GM12878 (cell line): ENCODE measurements around the gene ADGRB2. TPM values are rescaled to one million over a fixed set of nuclear protein-coding genes. Genes with fewer than 3 reads are reported as not detected.

Experiments
- ATAC-seq: fragments of 200-7000 bp; cut with Tn5 transposase; 3 replicates; pipeline ENCODE4 v1.9.1; 2020; ENCODE audit warnings: mild to moderate bottlenecking, moderate library complexity
- BruUV-seq: library from RNA; stranded (reverse); fragments of 400-500 nt; replicated peaks from 2 replicates; lab custom pipeline; 2021; lab: Mats Ljungman, UMichigan
- CTCF ChIA-PET: fragments of 300-600 bp; sonication (Branson Sonifier 250); formaldehyde crosslinking; extraction: SDS; loops from one replicate; lab custom pipeline; 2021; ENCODE audit warnings: inconsistent platforms; lab: Yijun Ruan, JAX
- POLR2A ChIA-PET: fragments of 350-600 bp; formaldehyde crosslinking; extraction: SDS; loops from one replicate; lab custom pipeline; 2021; ENCODE audit warnings: inconsistent platforms; lab: Charles Lee
- RAD21 ChIA-PET: fragments of 300-600 bp; sonication (Branson Sonifier 250); formaldehyde crosslinking; loops from one replicate; lab custom pipeline; 2023; ENCODE audit warnings: antibody characterized with exemption; ENCODE audit not compliant: unreplicated experiment; lab: Charles Lee
- SMC1A ChIA-PET: fragments of 300-600 bp; sonication (Branson Sonifier 250); formaldehyde crosslinking; loops from one replicate; lab custom pipeline; 2023; ENCODE audit not compliant: unreplicated experiment, uncharacterized antibody; lab: Charles Lee
- DNase-seq: peaks from one replicate; pipeline ENCODE4 v3.0.0-alpha.2; 2011; ENCODE audit warnings: low read depth, low spot score
- FAIRE-seq: peaks from 3 replicates; lab custom pipeline; 2011; peaks lifted over from hg19 to GRCh38; lab: Jason Lieb, UNC
- H2AFZ ChIP-seq: 2 replicates; pipeline ENCODE4 v1.6.0; 2011; ENCODE audit warnings: low read depth, low read length, control low read depth; ENCODE audit not compliant: control insufficient read depth
- H3K27ac ChIP-seq: 2 replicates; pipeline ENCODE4 v1.5.1; 2011; ENCODE audit warnings: control low read depth; ENCODE audit not compliant: control insufficient read depth, insufficient read depth
- H3K27me3 ChIP-seq, 2 experiments: replicated peaks in 1 of 2; 2 replicates each; pipeline versions ENCODE4 v1.6.0 to v1.6.1; 2011; ENCODE audit warnings: low read length in 1 of 2; ENCODE audit not compliant: control insufficient read depth in 2 of 2, insufficient read depth in 2 of 2
- H3K36me3 ChIP-seq, 2 experiments: 2 replicates each; pipeline ENCODE4 v1.5.1; 2011; ENCODE audit warnings: low read length in 1 of 2; ENCODE audit not compliant: control insufficient read depth in 2 of 2, insufficient read depth in 2 of 2
- H3K4me1 ChIP-seq: 2 replicates; pipeline ENCODE4 v1.6.1; 2011; ENCODE audit warnings: mild to moderate bottlenecking, low read length, moderate library complexity, mixed read lengths; ENCODE audit not compliant: control insufficient read depth, insufficient read depth
- H3K4me2 ChIP-seq: 2 replicates; pipeline ENCODE4 v1.6.0; 2011; ENCODE audit warnings: control low read depth; ENCODE audit not compliant: control insufficient read depth, insufficient read depth
- H3K4me3 ChIP-seq: fragments of 200-600 bp; sonication (generic); 2 replicates; pipeline ENCODE4 v1.5.1; 2016
- H3K79me2 ChIP-seq: 2 replicates; pipeline ENCODE4 v1.6.0; 2011; ENCODE audit warnings: low read length; ENCODE audit not compliant: control insufficient read depth, insufficient read depth
- H3K9ac ChIP-seq: 2 replicates; pipeline ENCODE4 v1.8.0; 2011; ENCODE audit warnings: low read length, control low read depth, mixed read lengths; ENCODE audit not compliant: control insufficient read depth, insufficient read depth
- H3K9me3 ChIP-seq: replicated peaks from 3 replicates; pipeline ENCODE4 v1.5.1; 2011; ENCODE audit warnings: mild to moderate bottlenecking, low read length; ENCODE audit not compliant: control insufficient read depth, insufficient read depth
- H4K20me1 ChIP-seq: 2 replicates; pipeline ENCODE4 v1.6.0; 2011; ENCODE audit not compliant: control insufficient read depth, insufficient read depth
- CREM ChIP-seq: IDR thresholded peaks from 2 replicates; pipeline ENCODE4 v1.6.1; 2014; ENCODE audit warnings: antibody characterized with exemption, low read depth
- FOS ChIP-seq: IDR thresholded peaks from 3 replicates; pipeline ENCODE4 v1.6.1; 2011; ENCODE audit warnings: borderline replicate concordance; ENCODE audit not compliant: insufficient read length; ENCODE audit errors: extremely low read depth
- IKZF1 ChIP-seq: fragments of 450-650 bp; conservative IDR thresholded peaks from 2 replicates; pipeline ENCODE4 v1.6.1; 2017; ENCODE audit warnings: antibody characterized with exemption, mild to moderate bottlenecking
- IKZF2 ChIP-seq, 2 experiments: fragments of 450-650 bp; IDR thresholded peaks; 2 replicates each; pipeline ENCODE4 v1.6.1; 2017; ENCODE audit warnings: mild to moderate bottlenecking in 2 of 2, moderate library complexity in 2 of 2
- MXI1 ChIP-seq: fragments of 150-350 bp; IDR thresholded peaks from 2 replicates; pipeline ENCODE4 v1.6.1; 2011; ENCODE audit warnings: low read depth, mild to moderate bottlenecking, inconsistent platforms, low read length, improper control_type of control experiment
- MYC ChIP-seq: IDR thresholded peaks from 2 replicates; pipeline ENCODE4 v1.6.1; 2011; ENCODE audit warnings: mild to moderate bottlenecking, low read length, moderate library complexity, inconsistent platforms; ENCODE audit not compliant: insufficient read depth, insufficient replicate concordance, insufficient read length, severe bottlenecking
- NFYA ChIP-seq: IDR thresholded peaks from 2 replicates; pipeline ENCODE4 v1.6.1; 2011; ENCODE audit warnings: low read depth, mild to moderate bottlenecking, low read length, improper control_type of control experiment, borderline replicate concordance
- NKRF ChIP-seq: fragments of 450-650 bp; conservative IDR thresholded peaks from 2 replicates; pipeline ENCODE4 v1.6.1; 2017; ENCODE audit warnings: mild to moderate bottlenecking, moderate library complexity
- POLR2A ChIP-seq: IDR thresholded peaks from 2 replicates; pipeline ENCODE4 v1.6.1; 2011; ENCODE audit warnings: low read depth, mild to moderate bottlenecking, low read length
- RB1 ChIP-seq: fragments of 450-650 bp; formaldehyde crosslinking; IDR thresholded peaks from 2 replicates; pipeline ENCODE4 v1.6.1; 2017; ENCODE audit warnings: mild to moderate bottlenecking, borderline replicate concordance
- RBBP5 ChIP-seq: fragments of 200-600 bp; sonication (generic); conservative IDR thresholded peaks from 2 replicates; pipeline ENCODE4 v1.6.1; 2016
- SMAD5 ChIP-seq: IDR thresholded peaks from 2 replicates; pipeline ENCODE4 v1.6.1; 2016; ENCODE audit warnings: antibody characterized with exemption, low read depth
- SMARCA5 ChIP-seq: fragments of 450-650 bp; IDR thresholded peaks from 2 replicates; pipeline ENCODE4 v1.6.1; 2017; ENCODE audit warnings: mild to moderate bottlenecking
- TCF12 ChIP-seq: IDR thresholded peaks from 2 replicates; pipeline ENCODE4 v1.6.1; 2011; ENCODE audit warnings: low read depth, mild to moderate bottlenecking, low read length
- TCF7 ChIP-seq: IDR thresholded peaks from 2 replicates; pipeline ENCODE4 v1.6.1; 2014; ENCODE audit warnings: antibody characterized with exemption, borderline replicate concordance
- WRNIP1 ChIP-seq: IDR thresholded peaks from 2 replicates; pipeline ENCODE4 v1.6.1; 2011; ENCODE audit warnings: low read depth, low read length, improper control_type of control experiment, borderline replicate concordance
- ZBTB4 ChIP-seq: fragments of 450-650 bp; formaldehyde crosslinking; IDR thresholded peaks from 2 replicates; pipeline ENCODE4 v1.4.0; 2022; ENCODE audit warnings: mild to moderate bottlenecking, moderate library complexity
- ZNF622 ChIP-seq: fragments of 450-650 bp; IDR thresholded peaks from 2 replicates; pipeline ENCODE4 v1.6.1; 2017; ENCODE audit warnings: mild to moderate bottlenecking, inconsistent platforms
- WGBS: methylation state at CpG from one replicate; pipeline ENCODE4 v1.1.6; 2016; ENCODE audit warnings: low lambda C conversion rate; ENCODE audit not compliant: insufficient replicate concordance, insufficient coverage; ENCODE audit errors: missing lambda C conversion rate; 5-methylcytosine and 5-hydroxymethylcytosine counted together
- in situ Hi-C: fragments of 300-500 bp; cut with MboI; formaldehyde crosslinking; loops from 9 replicates; pipeline ENCODE4 v1.14.3; 2018; ENCODE audit warnings: mixed read lengths
- intact Hi-C: fragments of 100-400 bp; cut with micrococcal nuclease; formaldehyde crosslinking; loops from one replicate; pipeline ENCODE4 v1.14.2; 2022; ENCODE audit not compliant: unreplicated experiment
- polyA plus RNA-seq, 11 experiments: library from polyadenylated mRNA; depleted of rRNA in 4 of 11; unstranded in 6 of 11; stranded (reverse) in 5 of 11; fragments of >200 nt; fragmentation: Nextera tagmentation in 4 of 11; fragmentation: Illumina TruSeq in 1 of 11; extraction: Ambion mirVana in 4 of 11; extraction: Trizol in 1 of 11; gene quantifications; 1 replicate in 1 of 11; 2 replicates in 10 of 11; pipeline versions ENCODE4 v1.2.1 to v1.2.3, GENCODE V29; 2011 to 2016; ENCODE audit warnings: inconsistent platforms in 2 of 11, missing spikeins in 2 of 11, low read depth in 1 of 11
- total RNA-seq, 4 experiments: library from RNA; depleted of rRNA in 3 of 4; stranded (reverse); fragments of >200 nt in 3 of 4; fragmentation: Illumina TruSeq in 1 of 4; extraction: Trizol in 1 of 4; gene quantifications; 2 replicates each; pipeline versions ENCODE4 v1.2.1 to v1.2.3, GENCODE V29; 2013 to 2021

The ADGRB2 gene
- total and polyA plus RNA-seq, 10 of the 15 experiments (the other 5 are each of a cell fraction or from before 2014, with no cell fraction given), result 0.11 to 0.33 (median 0.18) TPM; not detected in 4

- BruUV-seq, result no TSS peak
- no peaks in the 10 kb centered on the region for H3K36me3 ChIP-seq
- ChIA-PET POLR2A (interaction anchor here (0.6 to 1.4 kb wide), 6 partner anchors 21 to 175 kb away, joined by 3 to 5 read pairs (median 3); no protein-coding TSS in a partner anchor), SMC1A (interaction anchor here (0.7 to 3.7 kb wide), 37 partner anchors 17 to 605 kb away, joined by 3 to 38 read pairs (median 4); partner anchors contain the start of genes COL16A1 and PEF1), RAD21 (interaction anchor here (0.6 to 3.2 kb wide), 55 partner anchors 12 to 1322 kb away, joined by 3 to 62 read pairs (median 5); partner anchors contain the start of genes COL16A1, KPNA6, PEF1 and PTP4A2), CTCF (interaction anchor here (0.6 to 5.4 kb wide), 66 partner anchors 9 to 625 kb away, joined by 3 to 90 read pairs (median 4); partner anchors contain the start of genes ADGRB2, COL16A1 and PEF1)
- peaks cover 19% of the 10 kb centered on the region for H3K4me1 ChIP-seq
- no peaks in the 10 kb centered on the region for H3K79me2 ChIP-seq
- intact Hi-C loops, result loop anchor here (1.0 to 2.0 kb wide), 4 partner anchors 74 to 240 kb away; no protein-coding TSS in a partner anchor
- DNase-seq (peak; percentile 19), ATAC-seq (peak; percentile 69), FAIRE-seq (peak; percentile 35)
- H3K4me2 ChIP-seq, result peak overlapping the region; percentile 98
- 0% methylated on average over 19 of the region's 22 CpGs for WGBS
- H3K9me3 ChIP-seq, result no peaks in the 10 kb centered on the region
- H3K9ac ChIP-seq, result peak overlapping the region; percentile 83; the same call in 1 of the 2 replicates
- 0 out of 2 replicates have a peak overlapping the region, but pooled peaks have one; percentile 3 for H3K27ac ChIP-seq
- H2AFZ ChIP-seq, result peak overlapping the region; percentile 98
- no peaks in the 10 kb centered on the region; a peak in 1 of 4 replicates for H3K27me3 ChIP-seq
- no peaks in the 10 kb centered on the region for H4K20me1 ChIP-seq
- in situ Hi-C loops, result no loop called here
- H3K4me3 ChIP-seq, result peak overlapping the region; percentile 79
- TF ChIP-seq TCF7 (no peak), ZNF622 (no peak), RBBP5 (no peak), TCF12 (0 out of 2 replicates have a peak, but pooled peaks have one; percentile 3), IKZF2 (IDR thresholded peaks at IDR 0.05) (0 out of 4 replicates have a peak, but pooled peaks of 1 of the 2 experiments have one; percentile 32), NFYA (no peak), NKRF (peak; percentile 24; the same call in 1 of the 2 replicates), RB1 (no peak), IKZF1 (0 out of 2 replicates have a peak, but pooled peaks have one; percentile 33), POLR2A (no peak), MYC (no peak), ZBTB4 (CRISPR knock-in tag) (no peak), FOS (no peak), WRNIP1 (no peak), CREM (no peak), SMARCA5 (peak; percentile 19; the same call in 1 of the 2 replicates), MXI1 (no peak), SMAD5 (no peak)
Measured at GRCh38 chr1:31788825-31789256, 24.7 kb upstream of the ADGRB2 start.
